Measurements from ENCODE around the gene SLC38A6. TPM values are rescaled to one million over a fixed set of nuclear protein-coding genes. Genes with fewer than 3 reads are reported as not detected.

SLC38A6 gene
- total RNA-seq, 1 experiment from 2014 or later: 6.0 TPM

GRCh38 chr14:60951776-60952435 lies 29.1 kb upstream of the SLC38A6 start:
- Histone ChIP-seq H2BK12ac (ENCODE audit: insufficient read length, low read depth, low read length) (no peak overlapping the region), H4K91ac (ENCODE audit: insufficient read length, low read depth, low read length) (no peak overlapping the region), H3K56ac (ENCODE audit: insufficient read length, low read depth, low read length) (no peak overlapping the region), H3K79me1 (ENCODE audit: insufficient read depth, low read depth, low read length, poor library complexity, severe bottlenecking) (no peaks in the 10 kb centered on the region), H3K4ac (ENCODE audit: low read depth, low read length) (no peak overlapping the region), H4K8ac (replicated peaks; ENCODE audit: insufficient read length, low read depth, low read length) (no peak overlapping the region), H3K9me3 (ENCODE audit: control insufficient read depth, low read depth, low read length) (no peaks in the 10 kb centered on the region), H3K23ac (ENCODE audit: insufficient read length, low read depth, low read length) (no peak overlapping the region), H2BK5ac (ENCODE audit: insufficient read length, low read length) (no peak overlapping the region), H4K20me1 (ENCODE audit: control insufficient read depth, insufficient read depth, insufficient read length) (no peaks in the 10 kb centered on the region), H3K27me3 (ENCODE audit: insufficient read depth, low read length) (no peaks in the 10 kb centered on the region), H3K79me2 (ENCODE audit: insufficient read depth, low read length) (no peaks in the 10 kb centered on the region), H3K4me1 (ENCODE audit: insufficient read depth, low read length) (no peaks in the 10 kb centered on the region), H2BK20ac (ENCODE audit: low read depth, low read length, poor library complexity, severe bottlenecking) (no peak overlapping the region), H3K27ac (ENCODE audit: insufficient read length, low read depth, low read length) (no peak overlapping the region), H3K18ac (ENCODE audit: insufficient read length, low read depth, low read length) (no peak overlapping the region), H3K9ac (ENCODE audit: extremely low read depth, insufficient read length, low read length) (no peak overlapping the region), H2AFZ (ENCODE audit: low read length) (no peak overlapping the region), H2BK120ac (ENCODE audit: low read depth, low read length, poor library complexity, severe bottlenecking) (no peak overlapping the region), H4K5ac (ENCODE audit: insufficient read length, low read depth, low read length) (no peak overlapping the region), H2BK15ac (ENCODE audit: low read depth, low read length) (no peak overlapping the region), H3K23me2 (ENCODE audit: insufficient read length, low read depth, low read length, poor library complexity, severe bottlenecking) (no peaks in the 10 kb centered on the region), H2AK5ac (ENCODE audit: insufficient read length, low read length) (no peak overlapping the region), H3T11ph (ENCODE audit: low read length) (no peak overlapping the region), H3K14ac (ENCODE audit: insufficient read depth, low read length) (no peak overlapping the region), H3K4me2 (ENCODE audit: insufficient read depth, insufficient read length, low read length) (no peak overlapping the region)
- TF ChIP-seq, protein P1, sequence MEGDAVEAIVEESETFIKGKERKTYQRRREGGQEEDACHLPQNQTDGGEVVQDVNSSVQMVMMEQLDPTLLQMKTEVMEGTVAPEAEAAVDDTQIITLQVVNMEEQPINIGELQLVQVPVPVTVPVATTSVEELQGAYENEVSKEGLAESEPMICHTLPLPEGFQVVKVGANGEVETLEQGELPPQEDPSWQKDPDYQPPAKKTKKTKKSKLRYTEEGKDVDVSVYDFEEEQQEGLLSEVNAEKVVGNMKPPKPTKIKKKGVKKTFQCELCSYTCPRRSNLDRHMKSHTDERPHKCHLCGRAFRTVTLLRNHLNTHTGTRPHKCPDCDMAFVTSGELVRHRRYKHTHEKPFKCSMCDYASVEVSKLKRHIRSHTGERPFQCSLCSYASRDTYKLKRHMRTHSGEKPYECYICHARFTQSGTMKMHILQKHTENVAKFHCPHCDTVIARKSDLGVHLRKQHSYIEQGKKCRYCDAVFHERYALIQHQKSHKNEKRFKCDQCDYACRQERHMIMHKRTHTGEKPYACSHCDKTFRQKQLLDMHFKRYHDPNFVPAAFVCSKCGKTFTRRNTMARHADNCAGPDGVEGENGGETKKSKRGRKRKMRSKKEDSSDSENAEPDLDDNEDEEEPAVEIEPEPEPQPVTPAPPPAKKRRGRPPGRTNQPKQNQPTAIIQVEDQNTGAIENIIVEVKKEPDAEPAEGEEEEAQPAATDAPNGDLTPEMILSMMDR (conservative IDR thresholded peaks at IDR 0.05): no peak
- H3K9me3 Mint-ChIP-seq: peaks cover 12 to 18% of the 10 kb centered on the region in 2 experiments
- no peaks in the 10 kb centered on the region for H3K27me3 Mint-ChIP-seq (ENCODE audit: low read depth)
- DNase-seq: no peak
- peaks cover 11 to 16% (median 13%) of the 10 kb centered on the region in 3 experiments for H3K36me3 Mint-ChIP-seq (ENCODE audit: insufficient read depth in 1 of 3, low read depth in 3 of 3)
- no CpG with 5 or more reads among the region's 3 CpGs for WGBS (ENCODE audit: extremely low coverage, insufficient read length, low lambda C conversion rate)
- H3K27ac Mint-ChIP-seq: no peak overlapping the region
- H3K4me1 Mint-ChIP-seq: peaks cover 0 to 2% of the 10 kb centered on the region in 2 experiments; a peak in 1 of 4 replicates
- H3K4me3 Mint-ChIP-seq: no peak overlapping the region
